ENCODE measurements around the gene NPHP4.

Gene NPHP4

DNA sequence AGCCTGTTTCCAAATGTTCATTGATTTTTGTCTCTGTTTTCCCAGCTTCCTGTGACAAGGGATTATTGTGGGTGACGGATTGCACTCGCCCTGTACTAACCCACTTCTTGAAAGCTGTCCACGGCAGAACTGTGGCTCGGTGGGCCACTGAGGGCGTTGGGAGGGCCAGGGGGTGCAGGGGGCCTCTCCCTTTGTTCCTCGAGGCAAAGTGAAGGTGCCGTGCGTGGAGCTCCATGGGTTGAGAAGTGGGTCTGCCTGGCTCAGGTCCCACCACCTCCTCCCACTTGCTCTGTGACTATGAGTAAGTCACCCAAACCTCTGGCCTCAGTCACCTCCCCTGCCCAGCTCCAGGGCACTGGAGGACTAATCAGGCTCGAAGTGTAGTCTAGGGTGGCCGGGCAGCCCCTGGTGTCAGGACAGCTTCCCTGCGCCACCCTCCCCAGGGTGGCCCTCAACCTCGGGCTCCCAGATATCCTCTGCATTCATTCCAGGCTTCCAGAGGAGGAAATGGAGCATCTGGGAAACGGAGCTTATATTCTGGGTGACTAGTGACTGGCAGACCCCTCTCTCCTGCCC lies 148.6 kb downstream of the NPHP4 start:
- DNase-seq: no peak

DNA sequence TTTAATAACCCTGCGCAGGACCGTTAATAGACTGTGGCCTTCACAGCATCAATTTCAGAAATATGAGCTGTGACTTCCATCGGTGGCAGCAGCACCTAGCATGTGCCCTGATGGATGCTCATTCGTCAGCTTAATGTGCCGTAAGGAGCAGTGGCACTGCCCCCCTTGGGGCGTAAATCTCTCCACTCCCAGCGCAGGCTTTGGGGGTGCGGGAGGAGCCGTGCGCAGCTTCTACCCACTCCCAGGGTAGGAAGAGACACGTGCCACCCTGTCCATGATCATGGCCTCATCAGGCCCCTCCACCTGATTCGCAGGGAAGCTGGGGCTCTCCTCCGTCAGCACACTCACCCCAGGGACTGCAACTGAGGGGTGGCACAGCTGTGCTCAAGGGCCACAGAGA lies 149.5 kb downstream of the NPHP4 start:
- no peak for DNase-seq

DNA sequence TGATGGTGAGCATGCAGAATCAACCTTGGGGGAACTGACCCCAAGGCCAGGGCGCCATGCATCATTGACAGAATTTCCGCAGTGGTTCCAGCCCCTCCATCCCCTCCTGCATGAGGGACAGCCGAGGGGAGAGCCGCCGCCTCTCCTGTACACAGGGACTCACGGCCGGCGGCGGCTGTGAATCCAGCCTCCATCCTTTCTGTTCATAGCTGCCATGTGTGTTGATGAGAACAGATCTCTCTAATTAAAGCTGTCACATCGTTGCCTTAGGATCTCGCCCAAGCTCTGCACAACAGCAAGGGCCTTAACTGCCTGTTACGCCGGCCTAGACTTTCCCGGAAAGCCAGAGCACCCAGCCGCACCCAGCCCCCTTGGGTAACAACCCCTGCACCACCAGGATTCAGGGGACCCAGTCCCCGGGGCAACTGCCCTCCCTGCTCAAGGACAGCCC lies 151.6 kb downstream of the NPHP4 start:
- DNase-seq: no peak

GRCh38 chr1:5839881-5840550 lies 152.2 kb downstream of the NPHP4 start:
- no peak for DNase-seq

GRCh38 chr1:5839161-5839880 lies 152.9 kb downstream of the NPHP4 start:
- no peak for DNase-seq

- DNase-seq: no peak
Measured at GRCh38 chr1:5837976-5838653, 154.1 kb downstream of the NPHP4 start.

GRCh38 chr1:5836776-5837440 lies 155.3 kb downstream of the NPHP4 start:
- no peak for DNase-seq

GRCh38 chr1:5835179-5835562 lies 157.1 kb downstream of the NPHP4 start:
- no peak for DNase-seq

DNA sequence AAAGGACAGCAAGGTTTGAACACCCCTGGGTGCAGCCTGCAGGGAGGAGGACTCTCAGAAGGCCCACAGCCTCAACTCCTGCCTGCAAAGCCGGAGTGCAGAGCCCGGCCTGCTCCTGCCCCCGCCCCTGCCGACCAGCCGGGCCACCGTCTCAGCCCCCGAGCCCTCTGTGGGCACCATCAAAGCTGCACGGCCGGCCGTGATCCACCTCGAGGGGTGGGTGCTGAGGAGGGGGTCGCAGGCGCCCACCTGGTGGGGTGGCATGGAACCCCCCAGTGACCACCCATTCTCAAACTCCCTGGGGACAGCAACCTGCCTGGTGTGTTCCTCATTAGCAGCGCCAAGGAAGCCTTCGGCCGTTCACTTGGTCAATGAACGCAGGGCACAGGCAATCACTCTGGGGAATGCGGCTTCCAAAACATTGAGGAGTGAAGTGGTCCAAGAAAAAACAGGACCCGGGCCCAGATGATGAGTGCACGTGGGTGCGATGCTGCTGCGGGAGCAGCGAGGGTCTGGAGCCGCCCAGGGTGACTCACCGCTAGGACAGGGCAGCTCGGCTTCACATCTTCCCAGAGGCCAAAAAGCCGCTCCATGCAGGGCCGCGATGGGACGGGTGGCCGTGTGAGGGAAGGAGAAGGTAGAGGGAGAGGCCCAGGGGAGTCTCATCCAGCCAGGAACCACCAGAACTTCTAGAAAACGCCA lies 157.6 kb downstream of the NPHP4 start:
- no peak for DNase-seq

- no peak for DNase-seq
Measured at GRCh38 chr1:5833911-5834310, 158.3 kb downstream of the NPHP4 start.

DNA sequence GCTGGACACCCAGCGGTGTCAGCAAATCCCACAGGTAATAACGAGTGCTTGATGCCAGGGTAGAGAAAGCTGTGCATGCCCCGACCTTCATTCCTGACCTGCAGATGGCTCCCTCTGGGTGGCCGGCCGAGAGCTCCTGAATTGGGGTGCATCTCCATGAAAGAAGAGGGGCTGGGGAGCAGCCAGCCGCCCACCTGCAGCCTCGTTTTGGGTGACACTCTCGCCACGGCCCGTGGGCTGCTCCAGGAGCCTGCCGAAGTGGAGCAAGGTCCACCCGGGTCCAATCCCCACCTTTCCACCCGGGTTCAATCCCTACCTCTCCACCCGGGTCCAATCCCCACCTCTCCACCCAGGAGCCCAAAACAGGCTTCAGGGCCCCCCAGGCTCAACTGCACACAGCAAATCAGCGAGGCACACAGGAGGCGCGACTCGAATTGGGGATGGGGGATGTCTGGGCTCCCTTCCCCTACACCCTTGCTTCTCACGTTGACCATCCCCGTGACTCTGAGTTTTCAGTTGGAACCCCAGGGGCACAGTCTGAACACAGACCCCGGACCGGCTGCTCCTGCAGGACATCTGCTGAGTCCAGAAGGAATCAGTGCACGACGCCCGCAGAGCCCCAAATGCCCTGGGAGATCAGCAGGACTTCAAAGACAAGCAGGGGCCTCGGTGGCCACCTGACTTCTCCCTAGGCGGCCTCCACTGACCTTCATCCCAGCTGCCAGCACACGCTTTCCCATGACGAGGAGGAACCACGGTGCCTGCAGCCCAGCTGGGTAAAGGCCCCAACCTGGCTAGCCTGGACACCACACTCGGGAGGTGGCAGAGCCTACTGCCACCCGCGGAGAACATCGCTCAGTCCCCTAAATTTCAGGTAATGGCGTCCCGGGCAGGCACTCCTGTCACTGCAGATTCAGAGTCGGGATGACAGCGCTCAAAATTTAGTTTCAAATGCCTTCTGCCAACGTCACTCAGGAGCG lies 159.0 kb downstream of the NPHP4 start:
- no peak for DNase-seq

GRCh38 chr1:5831600-5832335 lies 160.5 kb downstream of the NPHP4 start:
- no peak for DNase-seq

DNA sequence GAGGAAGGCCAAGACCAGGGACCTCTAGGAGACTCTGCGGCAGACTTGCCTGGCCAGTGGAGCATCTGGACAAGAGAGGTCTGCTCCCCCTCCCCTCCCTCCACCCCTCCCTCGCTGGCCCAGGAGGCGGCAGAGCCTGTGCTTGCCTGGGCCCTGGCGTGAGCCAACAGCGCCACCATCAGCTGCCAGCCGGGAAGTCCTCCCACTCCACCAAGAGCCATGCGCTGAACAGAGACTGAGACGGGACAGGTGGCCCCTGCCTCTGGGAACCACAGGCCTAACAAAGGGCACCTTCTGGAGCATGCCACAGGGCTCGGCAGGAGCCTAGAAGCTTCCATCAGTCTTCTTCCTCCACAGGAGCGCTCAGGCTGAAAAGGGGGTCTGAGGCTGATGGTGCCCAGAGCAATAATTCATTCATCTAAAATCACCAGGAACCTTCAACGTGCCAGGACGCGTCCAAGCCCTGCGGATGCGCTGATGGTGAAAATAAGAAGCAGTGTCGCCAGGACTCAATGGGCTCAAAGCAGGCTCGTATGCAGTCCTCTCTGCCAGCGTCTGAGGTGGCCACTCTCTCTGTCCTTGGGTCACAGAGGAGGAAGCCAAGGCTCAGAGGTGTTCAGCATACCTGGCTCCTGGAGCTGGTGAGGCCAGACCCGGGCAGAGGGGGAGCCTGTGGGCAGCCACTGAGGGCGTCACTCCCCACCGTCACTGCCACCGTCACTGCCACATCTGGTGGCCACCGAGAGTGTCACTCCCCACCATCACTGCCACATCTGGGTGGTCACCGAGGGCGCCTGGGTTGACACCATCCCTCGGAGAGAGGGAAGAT lies 161.2 kb downstream of the NPHP4 start:
- no peak for DNase-seq

- no peak for DNase-seq
Measured at GRCh38 chr1:5829414-5829813, 162.8 kb downstream of the NPHP4 start.

DNA sequence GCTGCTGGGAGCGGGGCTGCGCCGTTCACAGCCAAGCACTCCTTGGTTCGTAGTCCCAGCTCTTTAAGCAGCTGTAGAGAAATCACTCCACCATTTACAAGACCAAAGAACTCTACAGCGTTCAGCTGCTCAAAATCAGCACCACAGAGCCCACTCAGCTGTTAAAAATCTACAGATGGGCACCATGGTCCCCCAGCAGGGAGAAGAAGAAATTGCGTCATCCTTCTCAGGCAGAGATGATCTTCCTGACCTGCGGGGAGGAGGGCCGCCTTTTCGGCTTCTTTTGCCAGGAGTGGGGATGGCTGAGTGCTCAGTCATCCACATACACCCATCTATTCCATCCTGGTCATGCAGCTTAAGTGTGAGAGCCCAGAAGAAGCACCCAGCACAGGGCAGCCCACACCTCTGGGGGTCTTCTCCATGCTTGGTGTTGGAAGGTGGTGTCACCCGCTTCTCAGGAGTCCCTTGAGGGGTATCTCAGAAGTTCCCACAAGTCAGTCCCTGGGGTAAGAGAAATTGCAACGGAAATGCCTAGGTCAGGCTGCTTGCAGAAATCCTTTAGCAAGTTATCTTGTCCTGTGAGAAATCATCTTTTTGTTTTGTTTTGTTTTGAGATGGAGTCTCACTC lies 163.8 kb downstream of the NPHP4 start:
- DNase-seq: no peak

DNA sequence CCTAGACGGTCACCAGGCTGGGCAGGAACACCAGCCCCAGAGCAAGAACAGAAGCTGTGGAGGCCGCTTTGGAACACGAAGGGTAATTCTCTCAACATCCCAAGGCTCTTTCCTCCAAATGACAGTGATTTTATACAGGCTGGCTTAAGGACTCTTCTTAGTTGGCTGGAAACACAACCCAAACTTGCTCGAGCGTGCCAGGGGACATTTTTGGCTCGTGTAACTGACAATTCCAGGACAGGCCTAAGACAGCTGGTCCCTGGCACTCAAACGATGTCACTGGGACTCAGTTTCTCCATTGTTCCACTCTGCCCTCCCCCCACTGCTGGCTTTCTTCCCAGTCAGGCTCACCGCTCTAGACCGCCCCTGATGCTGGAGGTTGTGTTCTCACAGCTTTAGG lies 164.7 kb downstream of the NPHP4 start:
- DNase-seq: no peak

DNA sequence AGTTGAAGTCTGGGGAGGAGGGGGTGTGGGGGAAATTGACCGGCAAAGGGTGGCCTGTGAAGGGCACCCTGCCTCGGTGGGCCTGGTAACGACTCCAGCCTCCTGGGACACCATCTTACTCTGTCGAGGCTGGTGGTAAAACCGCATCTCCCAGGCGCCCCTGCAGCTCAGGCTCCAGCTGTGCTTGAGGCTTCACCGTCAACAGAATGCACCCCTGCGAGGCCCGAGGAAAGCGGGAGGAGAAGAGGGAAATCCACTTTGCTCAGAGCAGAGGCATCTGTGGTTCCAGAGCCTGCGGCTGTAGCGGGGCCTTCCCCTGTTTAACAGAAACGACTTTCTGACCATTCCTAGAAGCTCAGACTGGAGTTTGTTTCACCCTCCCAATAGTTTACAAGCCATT lies 165.6 kb downstream of the NPHP4 start:
- no peak for DNase-seq

DNA sequence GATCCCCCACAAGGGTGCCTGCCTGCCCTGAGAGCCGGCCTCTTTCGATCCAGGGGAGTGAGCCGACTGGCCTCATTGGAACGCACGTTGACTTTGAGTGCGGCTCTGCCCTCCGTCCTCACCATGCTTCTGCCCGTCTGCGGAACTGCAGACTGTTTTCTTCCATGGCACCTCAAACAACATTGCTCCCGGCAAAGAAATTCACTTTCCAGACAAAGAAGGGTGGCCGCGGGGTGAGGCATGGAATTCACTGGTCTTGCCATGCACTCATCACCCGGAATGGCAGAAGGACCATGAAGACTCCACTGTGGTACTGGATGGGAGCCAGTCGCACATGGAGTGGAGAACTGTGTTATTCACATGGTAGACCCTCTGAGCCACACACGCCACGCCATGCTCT lies 169.5 kb downstream of the NPHP4 start:
- DNase-seq: no peak

GRCh38 chr1:5822266-5822665 lies 170.0 kb downstream of the NPHP4 start:
- DNase-seq: no peak

Data from amniotic stem cell (primary cell).